Panc1 (cell line): ENCODE data around the gene NPAS2. TPM values are rescaled to one million over a fixed set of nuclear protein-coding genes. Genes with fewer than 3 reads are reported as not detected.

Experiments
- ATAC-seq: fragments of 200-7000 bp; cut with Tn5 transposase; 2 replicates; pipeline ENCODE4 v1.9.1; 2020; ENCODE audit warnings: mild to moderate bottlenecking, moderate library complexity
- BruUV-seq: library from RNA; stranded (reverse); fragments of 400-500 nt; replicated peaks from 2 replicates; lab custom pipeline; 2021; lab: Mats Ljungman, UMichigan
- CTCF ChIA-PET: fragments of 300-600 bp; sonication (Branson Sonifier 250); formaldehyde crosslinking; loops from one replicate; lab custom pipeline; 2022; ENCODE audit warnings: antibody characterized with exemption; lab: Charles Lee
- POLR2A ChIA-PET: fragments of 300-600 bp; sonication (Branson Sonifier 250); formaldehyde crosslinking; loops from one replicate; lab custom pipeline; 2022; ENCODE audit warnings: antibody characterized with exemption; lab: Charles Lee
- DNase-seq: peaks from one replicate; pipeline ENCODE4 v3.0.0-alpha.2; 2010; ENCODE audit warnings: low read depth, low spot score
- H3K27ac ChIP-seq: 2 replicates; pipeline ENCODE4 v1.5.1; 2011; ENCODE audit warnings: mild to moderate bottlenecking, low read length, inconsistent platforms
- H3K27me3 ChIP-seq: fragments of 200-500 bp; sonication (Bioruptor generic); 2 replicates; pipeline ENCODE4 v1.6.0; 2014; ENCODE audit warnings: low read length, inconsistent platforms; ENCODE audit not compliant: control insufficient read depth, insufficient read depth
- H3K36me3 ChIP-seq: fragments of 200-500 bp; sonication (Bioruptor generic); 2 replicates; pipeline ENCODE4 v1.5.1; 2014; ENCODE audit warnings: inconsistent platforms, mild to moderate bottlenecking, low read length, moderate library complexity; ENCODE audit not compliant: control insufficient read depth, insufficient read depth
- H3K4me1 ChIP-seq: 2 replicates; pipeline ENCODE4 v1.5.1; 2011; ENCODE audit warnings: inconsistent platforms, mild to moderate bottlenecking, low read length, moderate library complexity; ENCODE audit not compliant: control insufficient read depth, insufficient read depth
- H3K4me3 ChIP-seq, 2 experiments: 2 replicates each; pipeline ENCODE4 v1.5.1; 2011 to 2012; ENCODE audit warnings: low read depth in 2 of 2, low read length in 2 of 2, mild to moderate bottlenecking in 2 of 2, inconsistent platforms in 1 of 2, moderate library complexity in 1 of 2
- H3K9me3 ChIP-seq: fragments of 200-500 bp; sonication (Bioruptor generic); 2 replicates; pipeline ENCODE4 v1.5.1; 2014; ENCODE audit warnings: low read depth, mild to moderate bottlenecking, inconsistent platforms, low read length, moderate library complexity; ENCODE audit not compliant: control insufficient read depth, insufficient read depth
- POLR2AphosphoS5 ChIP-seq: IDR thresholded peaks from 2 replicates; pipeline ENCODE4 v1.6.1; 2012; ENCODE audit warnings: mild to moderate bottlenecking, low read depth, low read length, moderate library complexity
- SIN3A ChIP-seq: IDR thresholded peaks from 2 replicates; pipeline ENCODE4 v1.6.1; 2012; ENCODE audit warnings: low read depth, mild to moderate bottlenecking, low read length, moderate library complexity, borderline replicate concordance; ENCODE audit not compliant: insufficient read depth
- TCF7L2 ChIP-seq: IDR thresholded peaks from 2 replicates; pipeline ENCODE4 v1.6.1; 2011; ENCODE audit warnings: mild to moderate bottlenecking, low read depth, low read length, inconsistent platforms
- in situ Hi-C: cut with HindIII; loops from 2 replicates; pipeline ENCODE4 v1.10.0; 2016; ENCODE audit warnings: low sequenced_read_pairs, low pct_unique_long_range_greater_than_20kb
- intact Hi-C: fragments of 100-400 bp; cut with micrococcal nuclease; formaldehyde crosslinking; loops from one replicate; pipeline ENCODE4 v1.10.0; 2022; ENCODE audit not compliant: unreplicated experiment
- total RNA-seq: library from RNA; stranded (reverse); gene quantifications from one replicate; pipeline ENCODE4 v1.2.1, GENCODE V29; 2021; ENCODE audit not compliant: unreplicated experiment
- TF ChIP-seq, protein P1 (sequence below), 2 experiments: IDR thresholded peaks; 2 replicates each; pipeline ENCODE4 v1.6.1; 2011 to 2012; ENCODE audit warnings: low read depth in 2 of 2, control low read depth in 1 of 2, low read length in 1 of 2, mild to moderate bottlenecking in 1 of 2, moderate library complexity in 1 of 2; ENCODE audit not compliant: insufficient read depth in 1 of 2
- TF ChIP-seq, protein P2 (sequence below): fragments of 450-650 bp; IDR thresholded peaks from 2 replicates; pipeline ENCODE4 v1.5.1; 2017; ENCODE audit warnings: mild to moderate bottlenecking

The NPAS2 gene
- total RNA-seq, 1 experiment from 2014 or later: 72.8 TPM

DNA sequence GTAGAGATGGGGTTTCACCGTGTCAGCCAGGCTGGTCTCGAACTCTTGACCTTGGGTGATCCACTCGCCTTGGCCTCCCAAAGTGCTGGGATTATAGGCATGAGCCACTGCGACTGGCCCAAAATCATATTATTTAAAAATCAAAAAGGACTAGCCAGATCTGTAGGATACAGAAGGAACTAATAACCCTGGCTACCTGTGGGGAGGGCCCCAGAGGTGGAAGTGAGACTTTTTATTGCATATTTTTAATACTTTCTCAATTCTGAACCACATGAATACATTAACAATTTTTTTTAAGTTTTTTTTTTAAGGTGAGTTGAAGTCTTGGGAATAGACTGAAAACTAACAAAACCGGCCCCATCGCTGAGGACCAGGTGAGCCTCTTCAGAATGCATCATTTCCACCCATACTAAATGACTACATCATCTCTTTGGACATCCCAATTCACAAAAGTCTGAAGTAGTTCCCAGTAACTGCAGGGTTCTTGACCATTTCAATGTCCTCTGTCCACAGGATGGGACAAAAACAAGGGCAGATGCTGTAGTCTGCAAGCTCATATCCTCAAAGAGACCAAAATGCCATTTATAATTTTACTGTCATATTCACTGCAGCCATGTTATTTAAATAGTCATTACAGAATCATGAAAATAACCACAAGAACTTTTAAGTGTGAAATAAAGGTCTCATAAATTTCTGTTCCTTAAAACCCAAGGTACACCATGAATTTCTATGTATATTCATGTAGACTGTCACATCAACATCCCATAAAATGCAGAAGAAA lies 203.6 kb downstream of the NPAS2 start:
- Histone ChIP-seq H3K27ac (no peak overlapping the region), H3K4me3 (no peak overlapping the region), H3K4me1 (no peaks in the 10 kb centered on the region), H3K27me3 (no peaks in the 10 kb centered on the region), H3K36me3 (peaks cover 55% of the 10 kb centered on the region), H3K9me3 (no peaks in the 10 kb centered on the region)
- in situ Hi-C loops (no loop called here), intact Hi-C loops (no loop called here)
- DNase-seq (no peak), ATAC-seq (no peak)
- POLR2A ChIA-PET: no interaction called here
- CTCF ChIA-PET: no interaction called here
- no TSS peak for BruUV-seq
- TF ChIP-seq TCF7L2 (no peak), POLR2AphosphoS5 (no peak), SIN3A (no peak)
- TF ChIP-seq, protein P1, sequence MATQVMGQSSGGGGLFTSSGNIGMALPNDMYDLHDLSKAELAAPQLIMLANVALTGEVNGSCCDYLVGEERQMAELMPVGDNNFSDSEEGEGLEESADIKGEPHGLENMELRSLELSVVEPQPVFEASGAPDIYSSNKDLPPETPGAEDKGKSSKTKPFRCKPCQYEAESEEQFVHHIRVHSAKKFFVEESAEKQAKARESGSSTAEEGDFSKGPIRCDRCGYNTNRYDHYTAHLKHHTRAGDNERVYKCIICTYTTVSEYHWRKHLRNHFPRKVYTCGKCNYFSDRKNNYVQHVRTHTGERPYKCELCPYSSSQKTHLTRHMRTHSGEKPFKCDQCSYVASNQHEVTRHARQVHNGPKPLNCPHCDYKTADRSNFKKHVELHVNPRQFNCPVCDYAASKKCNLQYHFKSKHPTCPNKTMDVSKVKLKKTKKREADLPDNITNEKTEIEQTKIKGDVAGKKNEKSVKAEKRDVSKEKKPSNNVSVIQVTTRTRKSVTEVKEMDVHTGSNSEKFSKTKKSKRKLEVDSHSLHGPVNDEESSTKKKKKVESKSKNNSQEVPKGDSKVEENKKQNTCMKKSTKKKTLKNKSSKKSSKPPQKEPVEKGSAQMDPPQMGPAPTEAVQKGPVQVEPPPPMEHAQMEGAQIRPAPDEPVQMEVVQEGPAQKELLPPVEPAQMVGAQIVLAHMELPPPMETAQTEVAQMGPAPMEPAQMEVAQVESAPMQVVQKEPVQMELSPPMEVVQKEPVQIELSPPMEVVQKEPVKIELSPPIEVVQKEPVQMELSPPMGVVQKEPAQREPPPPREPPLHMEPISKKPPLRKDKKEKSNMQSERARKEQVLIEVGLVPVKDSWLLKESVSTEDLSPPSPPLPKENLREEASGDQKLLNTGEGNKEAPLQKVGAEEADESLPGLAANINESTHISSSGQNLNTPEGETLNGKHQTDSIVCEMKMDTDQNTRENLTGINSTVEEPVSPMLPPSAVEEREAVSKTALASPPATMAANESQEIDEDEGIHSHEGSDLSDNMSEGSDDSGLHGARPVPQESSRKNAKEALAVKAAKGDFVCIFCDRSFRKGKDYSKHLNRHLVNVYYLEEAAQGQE (IDR thresholded peaks at IDR 0.05; ENCODE audit: insufficient read depth in 1 of 2, low read depth in 2 of 2, low read length in 1 of 2): no peak
- TF ChIP-seq, protein P2, sequence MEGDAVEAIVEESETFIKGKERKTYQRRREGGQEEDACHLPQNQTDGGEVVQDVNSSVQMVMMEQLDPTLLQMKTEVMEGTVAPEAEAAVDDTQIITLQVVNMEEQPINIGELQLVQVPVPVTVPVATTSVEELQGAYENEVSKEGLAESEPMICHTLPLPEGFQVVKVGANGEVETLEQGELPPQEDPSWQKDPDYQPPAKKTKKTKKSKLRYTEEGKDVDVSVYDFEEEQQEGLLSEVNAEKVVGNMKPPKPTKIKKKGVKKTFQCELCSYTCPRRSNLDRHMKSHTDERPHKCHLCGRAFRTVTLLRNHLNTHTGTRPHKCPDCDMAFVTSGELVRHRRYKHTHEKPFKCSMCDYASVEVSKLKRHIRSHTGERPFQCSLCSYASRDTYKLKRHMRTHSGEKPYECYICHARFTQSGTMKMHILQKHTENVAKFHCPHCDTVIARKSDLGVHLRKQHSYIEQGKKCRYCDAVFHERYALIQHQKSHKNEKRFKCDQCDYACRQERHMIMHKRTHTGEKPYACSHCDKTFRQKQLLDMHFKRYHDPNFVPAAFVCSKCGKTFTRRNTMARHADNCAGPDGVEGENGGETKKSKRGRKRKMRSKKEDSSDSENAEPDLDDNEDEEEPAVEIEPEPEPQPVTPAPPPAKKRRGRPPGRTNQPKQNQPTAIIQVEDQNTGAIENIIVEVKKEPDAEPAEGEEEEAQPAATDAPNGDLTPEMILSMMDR: no peak

DNA sequence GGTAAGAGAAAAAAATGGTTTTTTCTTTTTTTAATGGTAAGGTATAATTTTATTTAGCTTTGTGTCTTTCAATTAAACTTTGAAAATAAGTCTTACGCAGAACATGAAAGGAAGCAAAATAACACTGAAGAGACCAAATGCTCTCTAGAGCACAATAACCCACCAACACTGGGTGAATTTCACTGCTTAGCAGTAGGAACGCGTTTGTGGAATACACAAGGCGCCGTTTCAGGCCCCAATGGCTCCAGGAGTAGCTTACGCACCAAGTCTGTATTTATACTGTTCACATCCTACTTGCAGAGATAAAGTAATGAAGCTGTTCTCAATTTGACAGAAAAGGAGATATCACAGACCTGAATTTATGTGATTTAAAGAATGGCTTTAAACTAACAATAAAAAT lies 205.6 kb downstream of the NPAS2 start:
- Histone ChIP-seq H3K4me3 (no peak overlapping the region), H3K9me3 (no peaks in the 10 kb centered on the region), H3K27me3 (no peaks in the 10 kb centered on the region), H3K27ac (no peak overlapping the region), H3K4me1 (no peaks in the 10 kb centered on the region), H3K36me3 (peaks cover 47% of the 10 kb centered on the region)
- intact Hi-C loops (loop anchor here (5.0 kb wide), 1 partner anchor 127 kb away; the partner anchor contains the start of gene TBC1D8), in situ Hi-C loops (no loop called here)
- POLR2A ChIA-PET: no interaction called here
- no TSS peak for BruUV-seq
- CTCF ChIA-PET: no interaction called here
- ATAC-seq (no peak), DNase-seq (no peak)
- TF ChIP-seq POLR2AphosphoS5 (no peak), SIN3A (no peak), TCF7L2 (no peak)
- TF ChIP-seq, protein P2: no peak
- TF ChIP-seq, protein P1 (IDR thresholded peaks at IDR 0.05; ENCODE audit: insufficient read depth in 1 of 2, low read depth in 2 of 2, low read length in 1 of 2): no peak
